ENCODE measurements around the gene H2BK1.

The H2BK1 gene

DNA sequence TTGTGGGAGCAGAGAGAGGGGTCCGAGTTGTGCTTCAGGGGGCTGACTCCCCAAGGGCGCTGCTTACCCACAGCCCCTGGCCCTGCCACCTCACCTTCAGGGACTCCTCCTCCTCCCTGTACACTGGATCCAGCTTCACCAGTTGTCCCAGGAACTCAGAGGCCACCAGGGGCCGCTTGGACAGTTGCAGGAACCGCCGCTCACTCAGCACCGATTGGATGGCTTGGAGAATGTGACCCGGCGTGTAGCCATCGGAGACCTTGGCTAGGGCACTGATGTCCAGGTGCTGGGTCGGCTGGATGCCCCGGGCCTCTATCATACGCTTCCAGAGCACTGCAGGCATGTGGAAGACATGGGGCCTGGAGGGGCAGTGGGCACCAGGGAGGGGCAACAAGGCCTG is 18.7 kb downstream of the H2BK1 start:
- Histone ChIP-seq H3K9me3 (ENCODE audit: control extremely low read depth in 1 of 5, control insufficient read depth in 4 of 5, insufficient read depth in 2 of 5, low read depth in 1 of 5, low read length in 4 of 5) (no peaks in the 10 kb centered on the region), H3K4me1 (ENCODE audit: control extremely low read depth in 1 of 4, control insufficient read depth in 4 of 4, insufficient read depth in 4 of 4, low read length in 3 of 4) (peaks cover 0 to 5% (median 0%) of the 10 kb centered on the region in 4 experiments), H3K27ac (ENCODE audit: insufficient read depth in 1 of 2, low read depth in 1 of 2, low read length in 2 of 2, poor library complexity in 1 of 2, severe bottlenecking in 2 of 2) (no peak overlapping the region), H3K36me3 (ENCODE audit: control insufficient read depth in 4 of 4, insufficient read depth in 4 of 4, low read length in 3 of 4) (no peaks in the 10 kb centered on the region), H3K27me3 (replicated peaks in 2 of 5; ENCODE audit: control insufficient read depth in 4 of 5, insufficient read depth in 5 of 5, low read length in 4 of 5) (peaks cover 0 to 22% (median 14%) of the 10 kb centered on the region in 5 experiments), H3K4me3 (ENCODE audit: control insufficient read depth in 1 of 7, extremely low read depth in 1 of 7, insufficient read depth in 4 of 7, low read depth in 2 of 7, low read length in 6 of 7) (no peak overlapping the region)
- no peak for DNase-seq
- 83% methylated on average over 11 of the region's 12 CpGs for WGBS (ENCODE audit: insufficient coverage)
- POLR2A ChIA-PET = no interaction called here
- CTCF ChIA-PET = interaction anchor here (0.8 to 1.2 kb wide), 2 partner anchors 9 to 28 kb away, joined by 3 to 4 read pairs; no protein-coding TSS in a partner anchor

GRCh38 chr7:151189038-151189437 is 21.2 kb downstream of the H2BK1 start:
- Histone ChIP-seq H3K4me1 (ENCODE audit: control extremely low read depth in 1 of 4, control insufficient read depth in 4 of 4, insufficient read depth in 4 of 4, low read length in 3 of 4) (no peaks in the 10 kb centered on the region), H3K4me3 (ENCODE audit: control insufficient read depth in 1 of 7, extremely low read depth in 1 of 7, insufficient read depth in 4 of 7, low read depth in 2 of 7, low read length in 6 of 7) (no peak overlapping the region), H3K27me3 (replicated peaks in 2 of 5; ENCODE audit: control insufficient read depth in 4 of 5, insufficient read depth in 5 of 5, low read length in 4 of 5) (peaks cover 0 to 7% (median 0%) of the 10 kb centered on the region in 5 experiments), H3K36me3 (ENCODE audit: control insufficient read depth in 4 of 4, insufficient read depth in 4 of 4, low read length in 3 of 4) (no peaks in the 10 kb centered on the region), H3K27ac (ENCODE audit: insufficient read depth in 1 of 2, low read depth in 1 of 2, low read length in 2 of 2, poor library complexity in 1 of 2, severe bottlenecking in 2 of 2) (no peak overlapping the region), H3K9me3 (ENCODE audit: control extremely low read depth in 1 of 5, control insufficient read depth in 4 of 5, insufficient read depth in 2 of 5, low read depth in 1 of 5, low read length in 4 of 5) (no peaks in the 10 kb centered on the region)
- DNase-seq = no peak
- WGBS (ENCODE audit: insufficient coverage) = 100% methylated on average over 1 of the region's 4 CpGs
- CTCF ChIA-PET = interaction anchor here (0.6 kb wide), 1 partner anchor 116 kb away, joined by 4 read pairs; no protein-coding TSS in a partner anchor
- POLR2A ChIA-PET = no interaction called here

GRCh38 chr7:151188252-151188542 is 22.1 kb downstream of the H2BK1 start:
- H3K9me3 ChIP-seq (ENCODE audit: control extremely low read depth in 1 of 5, control insufficient read depth in 4 of 5, insufficient read depth in 2 of 5, low read depth in 1 of 5, low read length in 4 of 5) = no peaks in the 10 kb centered on the region
- WGBS (ENCODE audit: insufficient coverage) = 86% methylated on average over 1 of the region's 5 CpGs
- no peaks in the 10 kb centered on the region for H3K4me1 ChIP-seq (ENCODE audit: control extremely low read depth in 1 of 4, control insufficient read depth in 4 of 4, insufficient read depth in 4 of 4, low read length in 3 of 4)
- H3K36me3 ChIP-seq (ENCODE audit: control insufficient read depth in 4 of 4, insufficient read depth in 4 of 4, low read length in 3 of 4) = no peaks in the 10 kb centered on the region
- H3K27ac ChIP-seq (ENCODE audit: insufficient read depth in 1 of 2, low read depth in 1 of 2, low read length in 2 of 2, poor library complexity in 1 of 2, severe bottlenecking in 2 of 2) = no peak overlapping the region
- ChIA-PET CTCF (interaction anchor here (0.6 kb wide), 1 partner anchor 9 kb away, joined by 3 read pairs; no protein-coding TSS in a partner anchor), POLR2A (no interaction called here)
- peaks cover 0 to 7% (median 0%) of the 10 kb centered on the region in 5 experiments for H3K27me3 ChIP-seq (replicated peaks in 2 of 5; ENCODE audit: control insufficient read depth in 4 of 5, insufficient read depth in 5 of 5, low read length in 4 of 5)
- no peak for DNase-seq
- no peak overlapping the region for H3K4me3 ChIP-seq (ENCODE audit: control insufficient read depth in 1 of 7, extremely low read depth in 1 of 7, insufficient read depth in 4 of 7, low read depth in 2 of 7, low read length in 6 of 7)

- no peaks in the 10 kb centered on the region for H3K9me3 ChIP-seq (ENCODE audit: control extremely low read depth in 1 of 5, control insufficient read depth in 4 of 5, insufficient read depth in 2 of 5, low read depth in 1 of 5, low read length in 4 of 5)
- H3K27ac ChIP-seq (ENCODE audit: insufficient read depth in 1 of 2, low read depth in 1 of 2, low read length in 2 of 2, poor library complexity in 1 of 2, severe bottlenecking in 2 of 2) = no peak overlapping the region
- DNase-seq = no peak
- ChIA-PET POLR2A (no interaction called here), CTCF (interaction anchor here (0.6 kb wide), 1 partner anchor 8 kb away, joined by 3 read pairs; no protein-coding TSS in a partner anchor)
- H3K4me3 ChIP-seq (ENCODE audit: control insufficient read depth in 1 of 7, extremely low read depth in 1 of 7, insufficient read depth in 4 of 7, low read depth in 2 of 7, low read length in 6 of 7) = no peak overlapping the region
- no peaks in the 10 kb centered on the region for H3K4me1 ChIP-seq (ENCODE audit: control extremely low read depth in 1 of 4, control insufficient read depth in 4 of 4, insufficient read depth in 4 of 4, low read length in 3 of 4)
- 93% methylated on average over 17 of the region's 22 CpGs for WGBS (ENCODE audit: insufficient coverage)
- H3K27me3 ChIP-seq (replicated peaks in 2 of 5; ENCODE audit: control insufficient read depth in 4 of 5, insufficient read depth in 5 of 5, low read length in 4 of 5) = peaks cover 0 to 7% (median 0%) of the 10 kb centered on the region in 5 experiments
- no peaks in the 10 kb centered on the region for H3K36me3 ChIP-seq (ENCODE audit: control insufficient read depth in 4 of 4, insufficient read depth in 4 of 4, low read length in 3 of 4)
Measured at GRCh38 chr7:151187409-151188251, 22.7 kb downstream of the H2BK1 start.

DNA sequence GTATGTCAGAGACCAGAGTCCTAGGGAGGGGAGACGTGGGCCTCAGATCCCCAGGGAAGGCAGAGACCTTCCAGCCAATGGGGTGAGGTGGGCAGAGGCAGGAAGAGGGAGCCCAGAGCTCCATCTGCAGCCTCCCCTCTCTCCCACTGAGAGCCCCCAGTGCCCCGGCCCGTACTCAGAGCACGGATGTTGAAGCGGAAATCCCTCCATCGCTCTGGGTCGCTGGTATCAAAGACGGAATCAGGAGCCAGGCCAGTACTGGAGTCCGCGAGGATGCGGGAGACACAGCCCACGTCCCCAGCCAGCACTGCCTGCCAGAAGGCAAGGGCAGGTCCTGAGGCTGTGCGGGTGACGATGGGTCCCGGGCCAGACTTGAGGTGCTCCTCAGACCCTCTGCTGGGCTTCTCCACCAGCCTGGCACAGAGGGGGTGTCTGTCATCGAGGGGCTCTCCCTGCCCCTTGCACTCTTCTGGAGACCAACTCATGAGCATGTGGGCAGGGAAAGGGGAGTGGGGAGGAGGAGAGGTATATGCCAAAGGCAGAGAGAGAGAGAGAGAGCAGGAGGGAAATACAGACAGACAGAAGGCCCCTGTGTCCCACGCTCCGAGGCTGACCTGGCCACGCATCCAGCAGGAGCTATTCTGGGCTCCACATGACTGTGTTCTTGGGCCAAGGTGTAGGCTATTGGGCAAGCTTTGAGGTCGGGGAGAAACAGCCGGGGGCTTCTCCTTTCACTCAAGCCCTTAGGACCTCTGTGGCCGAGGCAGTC is 23.5 kb downstream of the H2BK1 start, which contains the start of gene ASB10:
ASB10 (minus strand) TSS at position 611 of the 769 bp plus-strand sequence; CDS start at position 491, 120 bp downstream.
- Histone ChIP-seq H3K9me3 (ENCODE audit: control extremely low read depth in 1 of 5, control insufficient read depth in 4 of 5, insufficient read depth in 2 of 5, low read depth in 1 of 5, low read length in 4 of 5) (no peaks in the 10 kb centered on the region), H3K27ac (ENCODE audit: insufficient read depth in 1 of 2, low read depth in 1 of 2, low read length in 2 of 2, poor library complexity in 1 of 2, severe bottlenecking in 2 of 2) (no peak within 1 kb of the TSS), H3K4me1 (ENCODE audit: control extremely low read depth in 1 of 4, control insufficient read depth in 4 of 4, insufficient read depth in 4 of 4, low read length in 3 of 4) (no peaks in the 10 kb centered on the region), H3K27me3 (replicated peaks in 2 of 5; ENCODE audit: control insufficient read depth in 4 of 5, insufficient read depth in 5 of 5, low read length in 4 of 5) (peaks cover 0 to 7% (median 0%) of the 10 kb centered on the region in 5 experiments), H3K36me3 (ENCODE audit: control insufficient read depth in 4 of 4, insufficient read depth in 4 of 4, low read length in 3 of 4) (no peaks in the 10 kb centered on the region), H3K4me3 (ENCODE audit: control insufficient read depth in 1 of 7, extremely low read depth in 1 of 7, insufficient read depth in 4 of 7, low read depth in 2 of 7, low read length in 6 of 7) (no peak within 1 kb of the TSS)
- no peak for DNase-seq
- CTCF ChIA-PET = no interaction called here
- POLR2A ChIA-PET = no interaction called here
- WGBS (ENCODE audit: insufficient coverage) = 91% methylated on average over 18 of the region's 22 CpGs

DNA sequence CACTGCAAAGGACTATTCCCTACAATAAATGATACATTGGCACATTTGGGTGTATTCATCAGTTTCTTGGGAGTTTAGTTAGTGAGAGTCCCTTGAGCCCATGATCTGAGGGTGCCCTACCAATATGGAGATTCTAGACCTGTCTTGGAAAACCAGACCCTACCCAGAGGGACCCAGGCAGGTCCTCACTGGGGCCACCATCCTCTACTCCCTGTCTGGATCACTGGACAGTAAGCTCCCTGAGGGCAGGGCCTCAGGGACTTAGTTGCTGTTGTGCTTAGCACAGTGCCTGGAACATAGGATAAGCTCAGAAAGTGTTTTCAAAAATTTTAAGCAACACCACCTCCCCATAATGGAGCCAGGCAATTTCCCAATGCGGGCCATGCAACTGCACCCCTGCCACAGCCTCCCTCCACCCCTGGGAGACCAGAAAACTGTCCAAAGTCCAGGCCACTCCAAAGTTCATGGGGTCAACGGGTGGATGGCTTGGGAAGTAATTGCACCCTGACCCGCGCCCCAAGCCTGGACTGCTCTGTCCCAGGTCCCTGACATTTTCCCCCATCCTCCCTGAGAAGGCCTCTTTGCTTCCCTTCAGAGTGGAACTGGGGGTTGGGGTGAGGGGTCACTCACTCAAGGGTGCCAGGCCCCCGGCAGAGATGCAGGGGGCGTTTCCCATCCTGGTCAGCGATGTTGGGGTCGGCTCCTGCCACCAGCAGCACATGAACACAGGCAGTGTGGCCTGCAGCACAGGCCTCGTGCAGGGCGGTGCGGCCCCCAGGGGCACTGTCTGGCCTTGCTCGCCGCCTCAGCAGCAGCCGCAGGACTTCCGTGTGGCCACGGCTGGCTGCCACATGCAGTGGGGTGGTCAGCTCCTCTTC is 24.3 kb downstream of the H2BK1 start:
- H3K9me3 ChIP-seq (ENCODE audit: control extremely low read depth in 1 of 5, control insufficient read depth in 4 of 5, insufficient read depth in 2 of 5, low read depth in 1 of 5, low read length in 4 of 5) = no peaks in the 10 kb centered on the region
- no peaks in the 10 kb centered on the region for H3K4me1 ChIP-seq (ENCODE audit: control extremely low read depth in 1 of 4, control insufficient read depth in 4 of 4, insufficient read depth in 4 of 4, low read length in 3 of 4)
- CTCF ChIA-PET = interaction anchor here (1.1 kb wide), 1 partner anchor 21 kb away, joined by 4 read pairs; no protein-coding TSS in a partner anchor
- no peak overlapping the region for H3K27ac ChIP-seq (ENCODE audit: insufficient read depth in 1 of 2, low read depth in 1 of 2, low read length in 2 of 2, poor library complexity in 1 of 2, severe bottlenecking in 2 of 2)
- 97% methylated on average over 7 of the region's 16 CpGs for WGBS (ENCODE audit: insufficient coverage)
- no peak for DNase-seq
- no peaks in the 10 kb centered on the region for H3K36me3 ChIP-seq (ENCODE audit: control insufficient read depth in 4 of 4, insufficient read depth in 4 of 4, low read length in 3 of 4)
- POLR2A ChIA-PET = no interaction called here
- peaks cover 0 to 7% (median 0%) of the 10 kb centered on the region in 5 experiments for H3K27me3 ChIP-seq (replicated peaks in 2 of 5; ENCODE audit: control insufficient read depth in 4 of 5, insufficient read depth in 5 of 5, low read length in 4 of 5)
- no peak overlapping the region for H3K4me3 ChIP-seq (ENCODE audit: control insufficient read depth in 1 of 7, extremely low read depth in 1 of 7, insufficient read depth in 4 of 7, low read depth in 2 of 7, low read length in 6 of 7)

All from common myeloid progenitor, CD34-positive (primary cell).